Endothelial cell of umbilical vein (primary cell): ENCODE measurements around the gene CAMK2D. TPM values are rescaled to one million over a fixed set of nuclear protein-coding genes. Genes with fewer than 3 reads are reported as not detected.

ENCODE experiments used
- BruUV-seq: library from RNA; stranded (reverse); fragments of 400-500 nt; replicated peaks from 2 replicates; lab custom pipeline; 2021; lab: Mats Ljungman, UMichigan
- CTCF ChIA-PET: fragments of 300-600, 350-600 bp; sonication (Branson Sonifier 250); formaldehyde crosslinking; loops from one replicate; lab custom pipeline; 2021; ENCODE audit warnings: antibody characterized with exemption, inconsistent platforms; lab: Charles Lee
- POLR2A ChIA-PET: fragments of 300-600, 350-600 bp; sonication (Branson Sonifier 250); formaldehyde crosslinking; loops from one replicate; lab custom pipeline; 2021; ENCODE audit warnings: antibody characterized with exemption, inconsistent platforms; lab: Charles Lee
- DNase-seq: peaks from one replicate; pipeline ENCODE4 v3.0.0-alpha.2; 2011; ENCODE audit warnings: low read depth, low spot score
- FAIRE-seq: peaks from 2 replicates; lab custom pipeline; 2011; peaks lifted over from hg19 to GRCh38; lab: Jason Lieb, UNC
- H2AFZ ChIP-seq: 2 replicates; pipeline ENCODE4 v1.6.0; 2012; ENCODE audit warnings: low read depth, low read length, control low read depth, inconsistent platforms
- H3K27ac ChIP-seq: 2 replicates; pipeline ENCODE4 v1.5.1; 2011; ENCODE audit warnings: low read depth, mild to moderate bottlenecking, control low read depth, low read length, moderate library complexity; ENCODE audit not compliant: insufficient read depth
- H3K27me3 ChIP-seq, 2 experiments: 2 replicates each; pipeline versions ENCODE4 v1.6.0 to v1.6.1; 2011; ENCODE audit warnings: low read length in 2 of 2, mixed read lengths in 1 of 2; ENCODE audit not compliant: control insufficient read depth in 2 of 2, insufficient read depth in 2 of 2
- H3K36me3 ChIP-seq, 2 experiments: 2 replicates in 1 of 2; 3 replicates in 1 of 2; pipeline ENCODE4 v1.5.1; 2011; ENCODE audit warnings: low read length in 2 of 2, mild to moderate bottlenecking in 1 of 2, moderate library complexity in 1 of 2; ENCODE audit not compliant: control insufficient read depth in 2 of 2, insufficient read depth in 2 of 2; ENCODE audit errors: extremely low read depth in 1 of 2
- H3K4me1 ChIP-seq: 3 replicates; pipeline ENCODE4 v1.5.1; 2011; ENCODE audit warnings: mild to moderate bottlenecking, low read length; ENCODE audit not compliant: control insufficient read depth, insufficient read depth; ENCODE audit errors: extremely low read depth
- H3K4me2 ChIP-seq: 2 replicates; pipeline ENCODE4 v1.6.1; 2011; ENCODE audit warnings: low read length, control low read depth, mixed read lengths; ENCODE audit not compliant: insufficient read depth
- H3K4me3 ChIP-seq, 3 experiments: fragments of 200-600 bp in 1 of 3; sonication (generic), shearing (Covaris generic) in 1 of 3; replicated peaks in 1 of 3; 2 replicates each; pipeline ENCODE4 v1.5.1; 2011 to 2016; ENCODE audit warnings: control low read depth in 3 of 3, low read length in 3 of 3, mild to moderate bottlenecking in 2 of 3, inconsistent platforms in 1 of 3, low read depth in 1 of 3, moderate library complexity in 1 of 3; ENCODE audit not compliant: insufficient read depth in 1 of 3
- H3K79me2 ChIP-seq: 2 replicates; pipeline ENCODE4 v1.6.0; 2012; ENCODE audit warnings: low read length, inconsistent platforms; ENCODE audit not compliant: control insufficient read depth, insufficient read depth
- H3K9ac ChIP-seq: replicated peaks from 2 replicates; pipeline ENCODE3; 2011; ENCODE audit warnings: low read length, control low read depth; ENCODE audit not compliant: insufficient read depth; ENCODE audit errors: extremely low read depth
- H3K9me1 ChIP-seq: replicated peaks from 3 replicates; pipeline ENCODE4 v1.6.0; 2011; ENCODE audit warnings: mild to moderate bottlenecking, low read length; ENCODE audit not compliant: control insufficient read depth, insufficient read depth; ENCODE audit errors: extremely low read depth
- H3K9me3 ChIP-seq: replicated peaks from 2 replicates; pipeline ENCODE4 v1.5.1; 2012; ENCODE audit warnings: low read length, inconsistent platforms; ENCODE audit not compliant: control insufficient read depth, insufficient read depth
- H4K20me1 ChIP-seq: replicated peaks from 2 replicates; pipeline ENCODE3; 2011; ENCODE audit warnings: mild to moderate bottlenecking, low read length; ENCODE audit not compliant: control insufficient read depth, insufficient read depth; ENCODE audit errors: extremely low read depth
- CTCF ChIP-seq, 2 donors: IDR thresholded peaks; 1 replicate in 1 of 2; 2 replicates in 1 of 2; pipeline ENCODE4 v1.5.1; 2011; ENCODE audit warnings: low read length in 2 of 2, mild to moderate bottlenecking in 2 of 2, moderate library complexity in 2 of 2, control low read depth in 1 of 2, inconsistent platforms in 1 of 2, low read depth in 1 of 2; ENCODE audit not compliant: insufficient read depth in 1 of 2; ENCODE audit errors: extremely low read depth in 1 of 2
- EZH2 ChIP-seq: IDR thresholded peaks from 2 replicates; pipeline ENCODE4 v1.6.1; 2012; ENCODE audit warnings: borderline replicate concordance, low read depth, mild to moderate bottlenecking, moderate library complexity, low read length, inconsistent platforms; ENCODE audit not compliant: severe bottlenecking
- FOS ChIP-seq: IDR thresholded peaks from 2 replicates; pipeline ENCODE4 v1.6.1; 2011; ENCODE audit warnings: mild to moderate bottlenecking, low read length, moderate library complexity, borderline replicate concordance; ENCODE audit not compliant: insufficient read depth
- GATA2 ChIP-seq: IDR thresholded peaks from 2 replicates; pipeline ENCODE4 v1.7.0; 2011; ENCODE audit warnings: low read depth, mild to moderate bottlenecking, moderate library complexity, mixed read lengths, low read length; ENCODE audit not compliant: insufficient read length, insufficient read depth
- JUN ChIP-seq: IDR thresholded peaks from 2 replicates; pipeline ENCODE4 v1.6.1; 2011; ENCODE audit warnings: borderline replicate concordance, low read depth; ENCODE audit not compliant: insufficient read length, insufficient read depth
- MAX ChIP-seq: IDR thresholded peaks from 2 replicates; pipeline ENCODE4 v1.6.1; 2011; ENCODE audit not compliant: insufficient read depth, insufficient read length
- MYC ChIP-seq: IDR thresholded peaks from one replicate; pipeline ENCODE4 v1.6.1; 2011; ENCODE audit warnings: mild to moderate bottlenecking, low read depth, low read length
- POLR2A ChIP-seq: IDR thresholded peaks from 2 replicates; pipeline ENCODE4 v1.6.1; 2012; ENCODE audit warnings: low read depth, mild to moderate bottlenecking, control low read depth, low read length
- POLR2AphosphoS5 ChIP-seq: IDR thresholded peaks from 2 replicates; pipeline ENCODE4 v1.6.1; 2012; ENCODE audit warnings: low read depth, mild to moderate bottlenecking, control low read depth, low read length, moderate library complexity; ENCODE audit not compliant: insufficient read depth
- dilution Hi-C: fragments of 300-500 bp; cut with MboI; formaldehyde crosslinking; loops from one replicate; pipeline ENCODE4 v1.15.0; 2019; ENCODE audit warnings: low sequenced_read_pairs; ENCODE audit not compliant: extremely low pct_ligation_motif_present
- intact Hi-C: fragments of 100-400 bp; cut with micrococcal nuclease; formaldehyde crosslinking; loops from one replicate; pipeline ENCODE4 v1.10.0; 2022
- polyA plus RNA-seq, 4 experiments: library from polyadenylated mRNA; depleted of rRNA in 3 of 4; stranded (reverse) in 3 of 4; unstranded in 1 of 4; fragments of >200 nt; gene quantifications; 2 replicates each; pipeline versions ENCODE4 v1.2.1 to v1.2.3, GENCODE V29; 2011 to 2012; ENCODE audit warnings: missing spikeins in 1 of 4
- total RNA-seq: library from RNA; stranded (reverse); gene quantifications from 2 replicates; pipeline ENCODE4 v1.2.3, GENCODE V29; 2021

Gene CAMK2D
- total and polyA plus RNA-seq, 2 donors (not counting 3 experiments of a cell fraction or from before 2014, with no cell fraction given), result 10.4 to 30.7 TPM

- Histone ChIP-seq H3K79me2 (no peaks in the 10 kb centered on the region), H3K4me3 (no peak overlapping the region), H3K9me1 (no peaks in the 10 kb centered on the region), H4K20me1 (no peaks in the 10 kb centered on the region), H3K36me3 (peaks cover 0 to 4% of the 10 kb centered on the region in 2 experiments), H3K4me2 (no peak overlapping the region), H2AFZ (no peak overlapping the region), H3K4me1 (peaks cover 17% of the 10 kb centered on the region), H3K9ac (no peak overlapping the region), H3K27ac (no peak overlapping the region), H3K9me3 (no peaks in the 10 kb centered on the region), H3K27me3 (no peaks in the 10 kb centered on the region)
- ChIA-PET POLR2A (interaction anchor here (0.6 kb wide), 1 partner anchor 147 kb away, joined by 7 read pairs; no protein-coding TSS in a partner anchor), CTCF (interaction anchor here (1.9 to 2.2 kb wide), 2 partner anchors 11 to 13 kb away, joined by 6 to 7 read pairs; no protein-coding TSS in a partner anchor)
- no peak for TF ChIP-seq EZH2
- no peak for TF ChIP-seq POLR2AphosphoS5
- TF ChIP-seq POLR2A, result no peak
- TF ChIP-seq CTCF (IDR thresholded peaks at IDR 0.05; ENCODE audit: extremely low read depth in 1 of 2, insufficient read depth in 1 of 2, low read depth in 1 of 2, low read length in 2 of 2), result no peak
- no peak for TF ChIP-seq FOS
- no peak for TF ChIP-seq GATA2
- no peak for TF ChIP-seq MAX
- no peak for TF ChIP-seq JUN
- no peak for TF ChIP-seq MYC
- no TSS peak for BruUV-seq
- FAIRE-seq (no peak), DNase-seq (no peak)
- intact Hi-C loops, result no loop called here
- dilution Hi-C loops, result no loop called here
Observed at GRCh38 chr4:113455061-113455460, 306.5 kb downstream of the CAMK2D start.
